GM18511 (cell line): Measurements from ENCODE around the gene COG5.
"Not testable (repeated sequence)": the region's sequence is repeated elsewhere in the genome, so short reads cannot be mapped to it uniquely, and the experiment has no call there.

Source experiments
- ATAC-seq: cut with Tn5 transposase; IDR thresholded peaks from one replicate; pipeline ENCODE4 v1.9.1; 2021; ENCODE audit warnings: mild to moderate bottlenecking, moderate library complexity; ENCODE audit not compliant: unreplicated experiment

The COG5 gene

DNA sequence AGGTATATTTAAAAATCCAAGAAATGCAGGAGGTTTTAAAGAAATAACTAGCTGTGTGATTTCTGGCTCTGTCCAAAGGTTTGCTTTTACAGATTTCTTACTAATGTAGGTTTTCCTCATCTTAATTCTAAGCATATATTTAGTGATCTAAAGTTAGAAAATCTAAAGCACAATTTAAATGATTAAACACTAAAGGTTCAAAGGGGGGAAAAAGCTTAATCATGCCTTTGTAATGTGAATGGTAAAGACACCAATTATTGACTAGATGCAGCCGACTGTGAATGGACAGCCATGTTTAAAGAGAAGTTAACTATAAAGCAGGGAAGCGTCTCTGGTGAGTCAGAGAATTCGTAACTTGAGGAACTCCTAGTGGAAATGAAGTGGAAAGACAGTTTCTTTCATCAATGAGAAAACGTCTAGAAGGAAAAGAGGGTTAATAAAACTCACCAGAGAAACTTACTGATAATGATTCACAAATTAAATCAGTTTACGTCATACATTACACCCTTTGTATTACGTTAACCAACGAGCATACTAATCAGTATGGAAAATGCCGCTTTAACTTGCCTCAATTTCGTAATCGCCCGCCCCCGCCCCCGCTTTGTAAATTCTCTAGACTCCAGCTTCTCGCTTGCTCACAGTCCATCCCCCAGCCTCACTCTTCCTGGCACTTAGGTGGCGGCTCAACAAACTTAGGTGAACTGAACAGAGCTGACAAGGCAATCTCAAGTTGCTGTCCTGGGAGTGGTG lies 396.1 kb downstream of the COG5 start:
- peak; percentile 0 for ATAC-seq

DNA sequence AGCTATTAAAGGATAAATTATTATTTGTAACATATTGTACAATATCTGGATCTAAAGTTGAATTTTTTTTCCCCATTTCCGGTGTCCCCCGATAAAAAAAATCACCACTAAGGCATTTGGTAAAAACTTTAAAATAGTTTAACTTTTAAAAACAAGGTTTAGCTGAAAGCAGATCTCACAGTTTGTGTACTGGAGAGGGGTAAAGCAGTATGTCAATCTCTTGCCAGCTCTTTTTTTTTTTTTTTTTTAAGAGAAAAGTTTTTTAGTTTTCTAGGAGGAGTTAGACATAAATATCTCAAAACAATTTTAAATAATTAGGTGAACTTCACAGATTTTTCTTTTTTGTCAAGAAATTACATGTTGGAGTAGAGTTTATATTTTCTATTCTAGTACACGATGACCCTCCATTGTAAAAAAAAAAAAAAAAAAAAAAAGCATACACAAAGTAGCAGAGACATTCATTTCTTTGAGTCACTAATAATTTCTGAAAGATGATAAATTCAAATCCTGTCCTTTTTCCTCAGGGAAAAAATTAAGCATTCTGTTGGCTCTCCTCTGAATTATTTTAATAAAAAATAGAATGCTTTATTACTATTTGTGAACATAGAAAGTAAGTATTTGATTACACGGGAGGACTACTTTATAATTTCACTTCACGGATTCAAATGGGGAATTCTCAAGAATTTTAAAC lies 396.8 kb downstream of the COG5 start:
- ATAC-seq: no peak

GRCh38 chr7:107165341-107165740 lies 398.4 kb downstream of the COG5 start:
- ATAC-seq: no peak

DNA sequence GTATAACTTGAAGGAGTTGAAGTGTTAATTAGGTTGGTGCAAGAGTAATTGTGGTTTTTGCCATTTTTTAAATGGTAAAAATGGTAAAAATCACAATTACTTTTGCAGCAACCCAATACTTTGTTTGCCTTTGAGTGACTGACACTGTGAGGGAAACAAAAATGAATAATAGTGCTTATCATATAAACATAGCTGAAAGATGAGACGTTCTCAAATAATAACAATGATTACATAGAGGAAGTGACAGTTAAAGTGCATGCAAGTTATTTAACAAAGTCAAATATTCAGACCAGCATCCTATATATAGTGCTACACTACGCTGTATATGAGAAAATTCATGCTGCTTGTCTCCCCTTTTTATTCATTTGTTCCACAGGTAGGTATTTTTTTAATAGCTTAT lies 399.6 kb downstream of the COG5 start:
- no peak for ATAC-seq

DNA sequence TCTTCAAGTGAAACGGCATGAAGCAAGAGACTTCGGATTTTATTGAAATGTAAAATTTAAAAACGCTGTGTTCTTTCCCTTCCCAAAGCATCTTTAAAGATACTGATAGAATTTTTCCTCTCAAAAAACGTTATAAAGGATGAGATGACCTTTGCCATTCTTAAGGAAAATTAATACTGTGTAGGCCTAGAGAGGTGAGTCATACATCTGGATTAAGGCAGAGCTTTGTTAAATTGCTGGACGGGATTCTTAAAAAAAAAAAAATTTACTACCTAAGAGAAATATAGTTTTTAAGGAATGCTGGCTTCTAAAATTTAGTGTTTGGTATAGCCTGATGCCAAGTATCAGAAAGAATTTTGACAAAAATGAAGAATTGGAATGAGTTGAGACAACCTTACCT lies 401.2 kb downstream of the COG5 start:
- no peak for ATAC-seq

GRCh38 chr7:107161415-107161814 lies 402.3 kb downstream of the COG5 start:
- ATAC-seq: no peak

GRCh38 chr7:107160389-107160788 lies 403.3 kb downstream of the COG5 start:
- no peak for ATAC-seq

DNA sequence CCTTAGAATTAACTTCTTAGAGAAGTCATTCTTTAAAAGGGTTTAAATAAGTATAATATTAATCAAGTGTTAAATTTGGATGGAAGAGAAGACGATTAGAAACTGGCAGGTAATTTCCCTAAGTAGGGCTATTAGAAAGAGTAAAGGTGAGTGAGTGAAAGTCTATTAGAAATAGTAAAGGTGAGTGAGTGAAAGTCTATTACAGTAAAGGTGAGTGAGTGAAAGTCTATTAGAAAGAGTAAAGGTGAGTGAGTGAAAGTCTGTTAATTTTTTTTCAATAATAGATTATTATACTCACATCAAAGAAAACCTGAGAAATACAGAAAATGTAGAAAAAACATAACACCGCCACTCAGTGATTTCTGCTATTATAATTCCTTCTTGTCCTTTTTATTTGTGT lies 405.7 kb downstream of the COG5 start:
- no peak for ATAC-seq

DNA sequence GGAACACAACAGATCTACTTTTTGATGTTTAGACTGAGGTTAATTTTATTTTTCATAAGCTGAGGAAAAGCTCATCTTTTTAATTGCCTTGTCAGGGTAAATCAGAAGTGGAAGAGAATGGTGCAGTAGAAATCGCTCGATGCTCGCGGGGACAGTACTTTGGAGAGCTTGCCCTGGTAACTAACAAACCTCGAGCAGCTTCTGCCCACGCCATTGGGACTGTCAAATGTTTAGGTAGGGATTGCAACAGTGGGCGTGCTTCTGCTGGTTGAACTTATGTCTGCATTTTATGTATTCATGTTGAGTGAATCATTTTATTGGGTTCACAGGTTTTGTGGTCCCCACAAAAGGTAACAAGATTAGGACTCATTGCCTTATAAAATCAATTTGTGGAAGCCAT lies 406.6 kb downstream of the COG5 start:
- ATAC-seq: no peak

GRCh38 chr7:107155726-107156125 lies 408.0 kb downstream of the COG5 start:
- not testable (repeated sequence) for ATAC-seq

DNA sequence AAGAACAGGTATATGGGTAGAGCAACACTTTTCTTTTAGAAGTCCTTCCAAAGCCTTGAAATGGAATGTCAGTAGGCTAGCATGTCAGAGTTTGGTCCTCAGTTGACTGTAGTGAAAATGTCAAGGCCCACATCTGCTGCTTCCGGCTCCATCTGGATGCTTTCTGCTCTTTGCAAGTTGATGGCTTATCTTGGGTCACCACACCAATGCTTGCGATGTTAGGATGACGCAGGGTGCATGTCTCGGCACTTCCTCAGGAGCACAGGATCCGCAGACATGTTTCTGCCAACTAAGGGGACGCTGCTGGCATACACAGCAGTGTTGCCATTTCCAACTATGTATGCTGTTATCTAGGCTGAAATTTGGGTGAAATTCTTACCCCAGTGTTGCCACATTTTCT lies 408.9 kb downstream of the COG5 start:
- no peak for ATAC-seq

- ATAC-seq: no peak
These were observed 411.7 kb downstream of the COG5 start for GRCh38 chr7:107152011-107152410.
